ENCODE measurements around the gene MMP28. TPM values are rescaled to one million over a fixed set of nuclear protein-coding genes. Genes with fewer than 3 reads are reported as not detected.

Gene MMP28
- total RNA-seq, 4 donors from 2014 or later, result 104 to 368 (median 128) TPM

DNA sequence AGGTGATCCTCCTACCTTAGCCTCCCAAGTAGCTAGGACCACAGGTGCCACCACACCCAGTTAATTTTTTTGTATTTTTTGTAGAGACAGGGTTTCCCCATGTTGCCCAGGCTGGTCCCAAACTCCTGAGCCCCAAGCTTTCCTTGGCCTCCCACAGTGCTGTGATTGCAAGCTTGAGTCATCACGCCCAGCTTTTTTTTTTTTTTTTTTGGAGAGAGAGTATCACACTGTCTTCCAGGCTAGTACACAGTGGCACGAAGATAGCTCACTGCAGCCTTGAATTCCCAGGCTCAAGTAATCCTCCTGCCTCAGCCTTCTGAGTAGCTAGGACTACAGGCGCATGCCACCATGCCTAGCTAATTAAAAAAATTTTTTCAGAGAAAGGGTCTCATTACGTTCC, 46.1 kb upstream of the MMP28 start:
- peaks cover 0 to 96% (median 47%) of the 10 kb centered on the region in 4 donors for H3K36me3 ChIP-seq
- no peaks in the 10 kb centered on the region for H3K4me1 ChIP-seq
- TF ChIP-seq, protein P1, sequence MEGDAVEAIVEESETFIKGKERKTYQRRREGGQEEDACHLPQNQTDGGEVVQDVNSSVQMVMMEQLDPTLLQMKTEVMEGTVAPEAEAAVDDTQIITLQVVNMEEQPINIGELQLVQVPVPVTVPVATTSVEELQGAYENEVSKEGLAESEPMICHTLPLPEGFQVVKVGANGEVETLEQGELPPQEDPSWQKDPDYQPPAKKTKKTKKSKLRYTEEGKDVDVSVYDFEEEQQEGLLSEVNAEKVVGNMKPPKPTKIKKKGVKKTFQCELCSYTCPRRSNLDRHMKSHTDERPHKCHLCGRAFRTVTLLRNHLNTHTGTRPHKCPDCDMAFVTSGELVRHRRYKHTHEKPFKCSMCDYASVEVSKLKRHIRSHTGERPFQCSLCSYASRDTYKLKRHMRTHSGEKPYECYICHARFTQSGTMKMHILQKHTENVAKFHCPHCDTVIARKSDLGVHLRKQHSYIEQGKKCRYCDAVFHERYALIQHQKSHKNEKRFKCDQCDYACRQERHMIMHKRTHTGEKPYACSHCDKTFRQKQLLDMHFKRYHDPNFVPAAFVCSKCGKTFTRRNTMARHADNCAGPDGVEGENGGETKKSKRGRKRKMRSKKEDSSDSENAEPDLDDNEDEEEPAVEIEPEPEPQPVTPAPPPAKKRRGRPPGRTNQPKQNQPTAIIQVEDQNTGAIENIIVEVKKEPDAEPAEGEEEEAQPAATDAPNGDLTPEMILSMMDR (IDR thresholded peaks at IDR 0.05), result no peak
- TF ChIP-seq EP300 (IDR thresholded peaks at IDR 0.05; ENCODE audit: low read depth) (no peak), POLR2AphosphoS5 (IDR thresholded peaks at IDR 0.05) (no peak), POLR2A (IDR thresholded peaks at IDR 0.05) (no peak)
- no peak overlapping the region for H3K4me3 ChIP-seq
- DNase-seq, result no peak
- no peaks in the 10 kb centered on the region for H3K9me3 ChIP-seq
- no peaks in the 10 kb centered on the region for H3K27me3 ChIP-seq
- no peak overlapping the region for H3K27ac ChIP-seq
- in situ Hi-C loops (cut with MboI; ENCODE audit: low pct_ligation_motif_present in 1 of 4, low pct_unique_long_range_greater_than_20kb in 1 of 4, low sequenced_read_pairs in 3 of 4), result no loop called here
- 83 to 86% methylated on average over 3 to 4 of the region's 4 CpGs for WGBS, 2 donors (ENCODE audit: low coverage in 1 of 2)
- intact Hi-C loops (cut with DNase I; ENCODE audit: low total_unique reads), result no loop called here

DNA sequence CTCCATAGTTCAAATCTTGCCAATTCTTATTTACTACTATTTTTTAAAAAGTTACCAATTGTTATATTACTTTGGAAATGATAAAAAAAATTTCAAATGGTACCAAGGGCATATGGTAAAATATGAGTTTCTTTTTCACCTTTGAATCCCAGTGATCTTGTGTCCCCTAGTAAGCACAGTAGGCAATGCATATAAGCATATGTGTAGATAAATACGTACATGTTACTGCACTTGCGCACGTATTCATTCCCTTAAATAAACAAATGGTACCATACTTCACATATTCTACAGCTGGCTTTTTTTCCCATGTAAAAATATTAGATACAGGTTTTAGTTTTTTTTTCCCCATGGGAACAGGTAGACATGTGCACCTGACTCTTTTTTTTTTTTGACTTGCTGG, 45.7 kb upstream of the MMP28 start:
- Histone ChIP-seq H3K36me3 (peaks cover 0 to 96% (median 48%) of the 10 kb centered on the region in 4 donors), H3K27me3 (no peaks in the 10 kb centered on the region), H3K9me3 (no peaks in the 10 kb centered on the region), H3K4me1 (no peaks in the 10 kb centered on the region), H3K27ac (no peak overlapping the region), H3K4me3 (no peak overlapping the region)
- 89 to 96% methylated on average over 3 of the region's 3 CpGs for WGBS, 2 donors (ENCODE audit: low coverage in 1 of 2)
- in situ Hi-C loops (cut with MboI; ENCODE audit: low pct_ligation_motif_present in 1 of 4, low pct_unique_long_range_greater_than_20kb in 1 of 4, low sequenced_read_pairs in 3 of 4), result no loop called here
- TF ChIP-seq POLR2A (IDR thresholded peaks at IDR 0.05) (no peak), POLR2AphosphoS5 (IDR thresholded peaks at IDR 0.05) (no peak), EP300 (IDR thresholded peaks at IDR 0.05; ENCODE audit: low read depth) (no peak)
- TF ChIP-seq, protein P1 (IDR thresholded peaks at IDR 0.05), result no peak
- DNase-seq, result no peak
- intact Hi-C loops (cut with DNase I; ENCODE audit: low total_unique reads), result no loop called here

DNA sequence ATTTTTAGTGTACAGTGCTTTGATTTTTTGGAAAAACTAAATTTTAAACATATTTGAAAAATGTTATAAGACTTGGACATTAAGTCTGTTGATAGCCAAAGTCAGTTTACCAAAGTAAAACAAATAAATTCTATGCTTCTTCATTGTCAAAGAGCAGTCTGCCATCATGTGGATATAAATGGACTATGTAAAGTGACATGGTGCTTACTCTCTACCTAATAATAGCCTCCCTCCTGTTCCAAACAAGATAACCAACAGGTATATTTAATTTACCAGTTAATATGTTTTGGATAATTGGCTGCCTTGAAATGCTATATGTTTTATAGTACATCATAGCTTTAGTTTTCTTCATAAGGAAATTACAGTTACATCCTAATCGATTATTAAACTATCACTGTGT, 29.8 kb upstream of the MMP28 start:
- in situ Hi-C loops (cut with MboI; ENCODE audit: low pct_ligation_motif_present in 1 of 4, low pct_unique_long_range_greater_than_20kb in 1 of 4, low sequenced_read_pairs in 3 of 4) (no loop called here), intact Hi-C loops (cut with DNase I; ENCODE audit: low total_unique reads) (no loop called here)
- H3K27ac ChIP-seq, result no peak overlapping the region
- no peaks in the 10 kb centered on the region for H3K27me3 ChIP-seq
- WGBS, 2 donors (ENCODE audit: low coverage in 1 of 2), result 98 to 100% methylated on average over 1 of the region's 1 CpG
- H3K36me3 ChIP-seq, result peaks cover 0 to 67% (median 32%) of the 10 kb centered on the region in 4 donors
- H3K9me3 ChIP-seq, result no peaks in the 10 kb centered on the region
- no peak overlapping the region for H3K4me3 ChIP-seq
- DNase-seq, result no peak
- no peaks in the 10 kb centered on the region for H3K4me1 ChIP-seq
- TF ChIP-seq POLR2A (IDR thresholded peaks at IDR 0.05), result no peak
- TF ChIP-seq POLR2AphosphoS5 (IDR thresholded peaks at IDR 0.05), result no peak
- TF ChIP-seq, protein P1 (IDR thresholded peaks at IDR 0.05), result no peak
- TF ChIP-seq EP300 (IDR thresholded peaks at IDR 0.05; ENCODE audit: low read depth), result no peak

DNA sequence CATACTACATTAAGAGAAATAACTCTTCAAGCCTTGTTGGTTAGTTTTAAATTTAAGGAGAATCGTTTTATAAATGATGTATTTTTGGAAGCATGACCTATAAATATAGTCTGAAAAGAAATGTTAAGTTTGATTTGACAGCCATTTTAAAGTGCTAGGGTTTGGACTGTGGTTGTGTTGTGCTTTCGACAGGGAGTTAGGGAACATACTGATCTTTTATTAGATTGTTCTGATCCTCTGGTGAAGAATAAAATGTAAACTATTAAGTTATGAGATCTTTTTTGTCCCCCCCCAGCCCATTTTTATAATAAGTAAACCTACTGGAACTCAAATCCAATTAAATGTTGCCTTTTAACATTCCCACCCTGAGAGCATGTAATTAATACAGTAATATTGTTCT, 25.9 kb upstream of the MMP28 start:
- Histone ChIP-seq H3K4me3 (no peak overlapping the region), H3K36me3 (peaks cover 0 to 79% (median 34%) of the 10 kb centered on the region in 4 donors), H3K4me1 (peaks cover 0 to 14% (median 7%) of the 10 kb centered on the region in 4 donors), H3K27me3 (no peaks in the 10 kb centered on the region), H3K9me3 (no peaks in the 10 kb centered on the region), H3K27ac (no peak overlapping the region)
- in situ Hi-C loops (cut with MboI; ENCODE audit: low pct_ligation_motif_present in 1 of 4, low pct_unique_long_range_greater_than_20kb in 1 of 4, low sequenced_read_pairs in 3 of 4), result no loop called here
- intact Hi-C loops (cut with DNase I; ENCODE audit: low total_unique reads), result no loop called here
- DNase-seq, result no peak
- 90 to 94% methylated on average over 2 of the region's 2 CpGs for WGBS, 2 donors (ENCODE audit: low coverage in 1 of 2)
- TF ChIP-seq POLR2AphosphoS5 (IDR thresholded peaks at IDR 0.05) (no peak), POLR2A (IDR thresholded peaks at IDR 0.05) (no peak), EP300 (IDR thresholded peaks at IDR 0.05; ENCODE audit: low read depth) (no peak)
- TF ChIP-seq, protein P1 (IDR thresholded peaks at IDR 0.05), result no peak

Measured in transverse colon (tissue), 4 donors.